GM13977 (cell line): ENCODE data around the gene SLC17A5.
A peak's percentile ranks its signal among the peaks of the same experiment; 100 is the strongest.

Source experiments
- DNase-seq: peaks from one replicate; pipeline ENCODE4 v3.0.0; 2012; ENCODE audit warnings: low spot score
- CTCF ChIP-seq: IDR thresholded peaks from 2 replicates; pipeline ENCODE4 v1.5.1; 2012; ENCODE audit warnings: mild to moderate bottlenecking, control low read depth; ENCODE audit not compliant: insufficient read depth; ENCODE audit errors: extremely low read depth, missing control alignments
- in situ Hi-C: fragments of 300-500 bp; cut with MboI; formaldehyde crosslinking; loops from one replicate; pipeline ENCODE4 v1.12.0; 2022; ENCODE audit warnings: low sequenced_read_pairs, low pct_unique_long_range_greater_than_20kb, mixed read lengths, inconsistent platforms; ENCODE audit not compliant: unreplicated experiment

Gene SLC17A5

GRCh38 chr6:73604461-73604860 lies 49.3 kb downstream of the SLC17A5 start:
- TF ChIP-seq CTCF, result no peak
- DNase-seq, result no peak
- in situ Hi-C loops, result no loop called here

- DNase-seq, result no peak
- in situ Hi-C loops, result no loop called here
Measured at GRCh38 chr6:73604020-73604419, 49.8 kb downstream of the SLC17A5 start.

GRCh38 chr6:73586416-73586974 lies 67.3 kb downstream of the SLC17A5 start:
- in situ Hi-C loops, result no loop called here
- DNase-seq, result no peak
- TF ChIP-seq CTCF, result no peak

More at GRCh38 chr6:73604020-73604419, 49.8 kb downstream of the SLC17A5 start:
- TF ChIP-seq CTCF, result no peak

GRCh38 chr6:73585566-73586415 lies 68.0 kb downstream of the SLC17A5 start:
- in situ Hi-C loops, result no loop called here
- peak; percentile 62 for DNase-seq
- no peak for TF ChIP-seq CTCF

GRCh38 chr6:73581293-73581692 lies 72.5 kb downstream of the SLC17A5 start:
- no peak for TF ChIP-seq CTCF
- in situ Hi-C loops, result no loop called here
- no peak for DNase-seq

- in situ Hi-C loops, result no loop called here
- peak; percentile 63 for DNase-seq
- peak; percentile 63 for TF ChIP-seq CTCF
Measured at GRCh38 chr6:73580247-73581149, 73.3 kb downstream of the SLC17A5 start.
